ENCODE measurements around the gene ARHGAP27.

DNA sequence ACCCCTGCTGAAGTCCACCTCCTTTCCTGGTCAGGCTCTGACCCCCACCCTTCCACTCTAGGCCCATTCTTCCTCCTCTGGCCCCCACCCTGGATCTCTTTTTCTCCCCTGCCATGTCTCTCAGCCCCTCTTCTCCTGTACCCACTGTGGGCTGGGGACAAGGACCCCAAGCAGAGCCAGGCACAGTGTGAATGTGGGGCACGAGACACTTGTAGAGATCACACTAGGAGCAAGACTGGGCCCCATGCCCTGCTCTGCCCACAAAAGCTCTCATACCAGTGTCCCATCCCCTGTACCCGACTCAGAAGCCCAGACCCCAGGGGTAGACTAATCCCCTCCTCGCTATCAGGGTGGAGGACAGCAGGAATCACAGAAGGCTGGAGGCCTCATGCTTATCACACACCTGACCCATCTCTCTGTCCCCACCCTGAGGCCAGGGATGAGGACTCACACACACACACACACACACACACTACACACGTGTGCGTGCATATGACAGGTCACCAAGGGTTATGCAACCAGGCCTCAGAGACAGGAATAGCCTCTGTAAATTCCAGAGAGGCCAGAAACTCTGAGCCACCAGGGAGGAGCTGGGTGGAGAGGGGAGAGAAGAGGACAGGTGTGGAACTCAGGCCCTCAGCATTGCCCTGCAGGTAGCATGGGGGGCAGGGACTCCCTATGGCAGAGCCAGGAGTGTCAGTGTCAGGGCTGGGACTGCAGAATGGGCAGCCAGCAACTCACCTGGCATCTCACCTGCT lies 21.1 kb downstream of the ARHGAP27 start:
- TF ChIP-seq, protein P1, sequence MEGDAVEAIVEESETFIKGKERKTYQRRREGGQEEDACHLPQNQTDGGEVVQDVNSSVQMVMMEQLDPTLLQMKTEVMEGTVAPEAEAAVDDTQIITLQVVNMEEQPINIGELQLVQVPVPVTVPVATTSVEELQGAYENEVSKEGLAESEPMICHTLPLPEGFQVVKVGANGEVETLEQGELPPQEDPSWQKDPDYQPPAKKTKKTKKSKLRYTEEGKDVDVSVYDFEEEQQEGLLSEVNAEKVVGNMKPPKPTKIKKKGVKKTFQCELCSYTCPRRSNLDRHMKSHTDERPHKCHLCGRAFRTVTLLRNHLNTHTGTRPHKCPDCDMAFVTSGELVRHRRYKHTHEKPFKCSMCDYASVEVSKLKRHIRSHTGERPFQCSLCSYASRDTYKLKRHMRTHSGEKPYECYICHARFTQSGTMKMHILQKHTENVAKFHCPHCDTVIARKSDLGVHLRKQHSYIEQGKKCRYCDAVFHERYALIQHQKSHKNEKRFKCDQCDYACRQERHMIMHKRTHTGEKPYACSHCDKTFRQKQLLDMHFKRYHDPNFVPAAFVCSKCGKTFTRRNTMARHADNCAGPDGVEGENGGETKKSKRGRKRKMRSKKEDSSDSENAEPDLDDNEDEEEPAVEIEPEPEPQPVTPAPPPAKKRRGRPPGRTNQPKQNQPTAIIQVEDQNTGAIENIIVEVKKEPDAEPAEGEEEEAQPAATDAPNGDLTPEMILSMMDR (conservative IDR thresholded peaks at IDR 0.05; ENCODE audit: low read length), result no peak
- no peak for TF ChIP-seq EZH2phosphoT487 (IDR thresholded peaks at IDR 0.05; ENCODE audit: borderline replicate concordance, low read depth, low read length)

Measured in OCI-LY7 (cell line).